HCT116 (cell line): ENCODE data around the gene PEAK1. TPM values are rescaled to one million over a fixed set of nuclear protein-coding genes. Genes with fewer than 3 reads are reported as not detected.

ENCODE experiments used
- ATAC-seq: fragments of 200-7000 bp; cut with Tn5 transposase; 2 replicates; pipeline ENCODE4 v1.9.1; 2020; ENCODE audit warnings: mild to moderate bottlenecking, moderate library complexity
- BruUV-seq: library from RNA; stranded (reverse); fragments of 400-500 nt; replicated peaks from 2 replicates; lab custom pipeline; 2021; lab: Mats Ljungman, UMichigan
- CTCF ChIA-PET: fragments of 300-600 bp; sonication (Branson Sonifier 250); formaldehyde crosslinking; loops from one replicate; lab custom pipeline; 2021; ENCODE audit warnings: antibody characterized with exemption; lab: Charles Lee
- POLR2A ChIA-PET: fragments of 300-600, 350-600 bp; sonication (Branson Sonifier 250); formaldehyde crosslinking; loops from one replicate; lab custom pipeline; 2021; ENCODE audit warnings: antibody characterized with exemption; lab: Charles Lee
- RAD21 ChIA-PET, 2 experiments: fragments of 300-600 bp; sonication (Branson Sonifier 250); formaldehyde crosslinking; loops; one replicate each; lab custom pipeline; 2023; ENCODE audit warnings: low total read pairs in 2 of 2; ENCODE audit not compliant: uncharacterized antibody in 2 of 2, unreplicated experiment in 2 of 2, low non-redundant PET in 1 of 2; lab: Charles Lee
- DNase-seq: peaks from one replicate; pipeline ENCODE4 v3.0.0-alpha.2; 2010; ENCODE audit warnings: low read depth, low spot score
- H2AFZ ChIP-seq: fragments of 200-600 bp; shearing (Covaris generic), sonication (generic); 2 replicates; pipeline ENCODE4 v1.6.1; 2017; ENCODE audit warnings: low read depth, mixed run types, mixed read lengths, antibody characterized with exemption, low read length; ENCODE audit not compliant: poor library complexity, severe bottlenecking
- H3K27ac ChIP-seq: 2 replicates; pipeline ENCODE4 v1.5.1; 2012; ENCODE audit warnings: low read depth, low read length
- H3K27me3 ChIP-seq: fragments of 200-600 bp; sonication (generic); 2 replicates; pipeline ENCODE4 v1.6.1; 2016; ENCODE audit warnings: mixed run types, low read length, mixed read lengths; ENCODE audit not compliant: insufficient read depth
- H3K36me3 ChIP-seq, 2 experiments: fragments of 200-500 bp in 1 of 2; fragments of 200-600 bp in 1 of 2; sonication (Bioruptor generic) in 1 of 2; sonication (generic) in 1 of 2; 2 replicates each; pipeline versions ENCODE4 v1.5.1 to v1.6.1; 2014 to 2016; ENCODE audit warnings: low read length in 2 of 2, inconsistent platforms in 1 of 2, mixed read lengths in 1 of 2, mixed run types in 1 of 2; ENCODE audit not compliant: insufficient read depth in 2 of 2, control insufficient read depth in 1 of 2
- H3K4me1 ChIP-seq, 2 experiments: fragments of 200-600 bp in 1 of 2; sonication (generic) in 1 of 2; 2 replicates each; pipeline versions ENCODE4 v1.5.1 to v1.6.1; 2012 to 2017; ENCODE audit warnings: low read length in 2 of 2, inconsistent platforms in 1 of 2, mild to moderate bottlenecking in 1 of 2, mixed read lengths in 1 of 2, mixed run types in 1 of 2, moderate library complexity in 1 of 2; ENCODE audit not compliant: insufficient read depth in 2 of 2, control insufficient read depth in 1 of 2
- H3K4me2 ChIP-seq: fragments of 200-600 bp; sonication (generic); 2 replicates; pipeline ENCODE4 v1.6.1; 2017; ENCODE audit warnings: mixed run types, low read length, mixed read lengths
- H3K4me3 ChIP-seq, 2 experiments: fragments of 200-600 bp in 1 of 2; sonication (generic) in 1 of 2; replicated peaks in 1 of 2; 2 replicates each; pipeline ENCODE4 v1.5.1; 2011 to 2016; ENCODE audit warnings: low read length in 2 of 2, control low read depth in 1 of 2, low read depth in 1 of 2, mild to moderate bottlenecking in 1 of 2, mixed read lengths in 1 of 2, mixed run types in 1 of 2
- H3K79me2 ChIP-seq: fragments of 200-600 bp; sonication (generic); 2 replicates; pipeline ENCODE4 v1.6.1; 2017; ENCODE audit warnings: mild to moderate bottlenecking, mixed run types, low read length, moderate library complexity, mixed read lengths; ENCODE audit not compliant: insufficient read depth
- H3K9ac ChIP-seq: fragments of 200-600 bp; sonication (generic); 2 replicates; pipeline ENCODE4 v1.6.1; 2016; ENCODE audit warnings: low read length, mixed read lengths
- H3K9me2 ChIP-seq: fragments of 200-600 bp; sonication (generic), shearing (Covaris generic); 2 replicates; pipeline ENCODE4 v1.6.1; 2017; ENCODE audit warnings: mixed run types, mild to moderate bottlenecking, moderate library complexity; ENCODE audit not compliant: insufficient read depth
- H3K9me3 ChIP-seq, 2 experiments: fragments of 200-500 bp in 1 of 2; fragments of 200-600 bp in 1 of 2; sonication (Bioruptor generic) in 1 of 2; sonication (generic) in 1 of 2; 2 replicates each; pipeline ENCODE4 v1.6.1; 2014 to 2017; ENCODE audit warnings: low read length in 2 of 2, mixed read lengths in 2 of 2, inconsistent platforms in 1 of 2, low read depth in 1 of 2, mild to moderate bottlenecking in 1 of 2, mixed run types in 1 of 2, moderate library complexity in 1 of 2; ENCODE audit not compliant: control insufficient read depth in 1 of 2, insufficient read depth in 1 of 2
- H4K20me1 ChIP-seq: fragments of 200-600 bp; sonication (generic), shearing (Covaris generic); 2 replicates; pipeline ENCODE4 v1.6.1; 2017; ENCODE audit warnings: mixed run types, mild to moderate bottlenecking, moderate library complexity; ENCODE audit not compliant: insufficient read depth
- CBX3 ChIP-seq: IDR thresholded peaks from 2 replicates; pipeline ENCODE4 v1.6.1; 2012; ENCODE audit warnings: low read depth
- CEBPB ChIP-seq: IDR thresholded peaks from 2 replicates; pipeline ENCODE4 v1.6.1; 2012; ENCODE audit warnings: low read depth
- EGR1 ChIP-seq: IDR thresholded peaks from 2 replicates; pipeline ENCODE4 v1.6.1; 2012; ENCODE audit warnings: low read depth
- ELF1 ChIP-seq: IDR thresholded peaks from 2 replicates; pipeline ENCODE4 v1.6.1; 2012; ENCODE audit warnings: low read depth, borderline replicate concordance
- EZH2phosphoT487 ChIP-seq: fragments of 200-600 bp; IDR thresholded peaks from 2 replicates; pipeline ENCODE4 v1.6.1; 2018; ENCODE audit warnings: antibody characterized with exemption, borderline replicate concordance
- JUND ChIP-seq: IDR thresholded peaks from 2 replicates; pipeline ENCODE4 v1.6.1; 2012
- POLR2A ChIP-seq: IDR thresholded peaks from 2 replicates; pipeline ENCODE4 v1.7.0; 2011; ENCODE audit warnings: borderline replicate concordance; ENCODE audit not compliant: insufficient read depth, insufficient read length; ENCODE audit errors: extremely low read depth
- POLR2AphosphoS5 ChIP-seq: IDR thresholded peaks from 2 replicates; pipeline ENCODE4 v1.6.1; 2011; ENCODE audit warnings: mild to moderate bottlenecking, low read depth, low read length, moderate library complexity
- RAD21 ChIP-seq: IDR thresholded peaks from 2 replicates; pipeline ENCODE4 v1.6.1; 2012; ENCODE audit warnings: low read depth, mild to moderate bottlenecking
- SIN3A ChIP-seq: IDR thresholded peaks from 2 replicates; pipeline ENCODE4 v1.6.1; 2012; ENCODE audit warnings: low read depth
- TCF7L2 ChIP-seq: IDR thresholded peaks from 2 replicates; pipeline ENCODE4 v1.7.0; 2011; ENCODE audit warnings: borderline replicate concordance, inconsistent platforms; ENCODE audit not compliant: insufficient read depth, insufficient read length; ENCODE audit errors: extremely low read depth
- ZNF274 ChIP-seq: fragments of 200-500 bp; sonication (Bioruptor generic); IDR thresholded peaks from 2 replicates; pipeline ENCODE4 v1.6.1; 2014; ENCODE audit warnings: mild to moderate bottlenecking, low read depth, low read length, inconsistent platforms
- intact Hi-C: fragments of 100-400 bp; cut with micrococcal nuclease; formaldehyde crosslinking; loops from 2 replicates; pipeline ENCODE4 v1.10.0; 2022
- total RNA-seq: library from RNA; stranded (reverse); gene quantifications from one replicate; pipeline ENCODE4 v1.2.1, GENCODE V29; 2021; ENCODE audit not compliant: unreplicated experiment
- TF ChIP-seq, protein P1 (sequence below): IDR thresholded peaks from 2 replicates; pipeline ENCODE4 v1.6.1; 2012; ENCODE audit warnings: low read depth
- TF ChIP-seq, protein P2 (sequence below): IDR thresholded peaks from 2 replicates; pipeline ENCODE4 v1.6.1; 2012
- TF ChIP-seq, protein P3 (sequence below), 3 experiments: fragments of 200-600 bp in 1 of 3; sonication (generic) in 1 of 3; IDR thresholded peaks in 2 of 3; conservative IDR thresholded peaks in 1 of 3; 2 replicates each; pipeline ENCODE4 v1.5.1; 2012 to 2017; ENCODE audit warnings: low read depth in 2 of 3, low read length in 2 of 3, antibody characterized with exemption in 1 of 3, borderline replicate concordance in 1 of 3, control low read depth in 1 of 3, mild to moderate bottlenecking in 1 of 3, mixed read lengths in 1 of 3, mixed run types in 1 of 3, moderate library complexity in 1 of 3; ENCODE audit not compliant: insufficient read depth in 1 of 3

Gene PEAK1
- total RNA-seq, 1 experiment from 2014 or later = 23.4 TPM

DNA sequence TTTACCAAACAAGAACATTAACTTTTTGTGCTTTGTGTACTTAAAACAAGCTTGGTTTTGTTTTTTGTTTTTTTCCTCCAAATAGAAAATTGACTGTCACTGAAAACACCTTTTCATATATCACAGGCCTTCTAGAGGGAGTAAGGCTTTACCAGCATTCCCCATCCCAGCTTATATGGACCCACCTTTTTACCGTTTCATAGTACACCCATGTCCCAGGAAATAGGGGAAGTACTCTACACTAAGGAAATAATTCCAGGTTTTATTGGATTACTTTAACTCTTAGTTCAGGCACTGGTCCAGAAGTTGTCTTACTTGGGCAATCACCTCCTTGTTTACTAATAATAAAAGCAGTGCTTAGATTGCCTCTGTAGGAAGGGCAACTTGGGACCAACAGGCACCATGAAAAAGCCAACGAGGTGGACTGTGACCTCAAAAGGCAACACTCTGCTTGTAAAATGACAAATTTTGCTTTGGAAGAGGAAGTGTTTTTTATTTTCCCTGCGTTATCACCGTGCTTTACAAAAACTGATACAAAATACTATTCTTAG lies 27.0 kb upstream of the PEAK1 start:
- intact Hi-C loops = no loop called here
- H3K79me2 ChIP-seq = peaks cover 49% of the 10 kb centered on the region
- CTCF ChIA-PET = no interaction called here
- no peaks in the 10 kb centered on the region for H3K9me3 ChIP-seq
- no peak overlapping the region for H3K4me2 ChIP-seq
- ATAC-seq = no peak
- peaks cover 0 to 3% of the 10 kb centered on the region in 2 experiments; a peak in 1 of 4 replicates for H3K36me3 ChIP-seq
- no peaks in the 10 kb centered on the region for H3K9me2 ChIP-seq
- no peaks in the 10 kb centered on the region for H3K4me1 ChIP-seq
- no TSS peak for BruUV-seq
- POLR2A ChIA-PET = no interaction called here
- H3K4me3 ChIP-seq = no peak overlapping the region
- RAD21 ChIA-PET = interaction anchor here in 1 of 2 experiments (0.7 kb wide), 1 partner anchor 300 kb away, joined by 3 read pairs; no protein-coding TSS in a partner anchor
- no peak overlapping the region for H2AFZ ChIP-seq
- H3K27ac ChIP-seq = no peak overlapping the region
- TF ChIP-seq SIN3A = no peak
- TF ChIP-seq CBX3 = no peak
- TF ChIP-seq, protein P1, sequence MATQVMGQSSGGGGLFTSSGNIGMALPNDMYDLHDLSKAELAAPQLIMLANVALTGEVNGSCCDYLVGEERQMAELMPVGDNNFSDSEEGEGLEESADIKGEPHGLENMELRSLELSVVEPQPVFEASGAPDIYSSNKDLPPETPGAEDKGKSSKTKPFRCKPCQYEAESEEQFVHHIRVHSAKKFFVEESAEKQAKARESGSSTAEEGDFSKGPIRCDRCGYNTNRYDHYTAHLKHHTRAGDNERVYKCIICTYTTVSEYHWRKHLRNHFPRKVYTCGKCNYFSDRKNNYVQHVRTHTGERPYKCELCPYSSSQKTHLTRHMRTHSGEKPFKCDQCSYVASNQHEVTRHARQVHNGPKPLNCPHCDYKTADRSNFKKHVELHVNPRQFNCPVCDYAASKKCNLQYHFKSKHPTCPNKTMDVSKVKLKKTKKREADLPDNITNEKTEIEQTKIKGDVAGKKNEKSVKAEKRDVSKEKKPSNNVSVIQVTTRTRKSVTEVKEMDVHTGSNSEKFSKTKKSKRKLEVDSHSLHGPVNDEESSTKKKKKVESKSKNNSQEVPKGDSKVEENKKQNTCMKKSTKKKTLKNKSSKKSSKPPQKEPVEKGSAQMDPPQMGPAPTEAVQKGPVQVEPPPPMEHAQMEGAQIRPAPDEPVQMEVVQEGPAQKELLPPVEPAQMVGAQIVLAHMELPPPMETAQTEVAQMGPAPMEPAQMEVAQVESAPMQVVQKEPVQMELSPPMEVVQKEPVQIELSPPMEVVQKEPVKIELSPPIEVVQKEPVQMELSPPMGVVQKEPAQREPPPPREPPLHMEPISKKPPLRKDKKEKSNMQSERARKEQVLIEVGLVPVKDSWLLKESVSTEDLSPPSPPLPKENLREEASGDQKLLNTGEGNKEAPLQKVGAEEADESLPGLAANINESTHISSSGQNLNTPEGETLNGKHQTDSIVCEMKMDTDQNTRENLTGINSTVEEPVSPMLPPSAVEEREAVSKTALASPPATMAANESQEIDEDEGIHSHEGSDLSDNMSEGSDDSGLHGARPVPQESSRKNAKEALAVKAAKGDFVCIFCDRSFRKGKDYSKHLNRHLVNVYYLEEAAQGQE = no peak
- TF ChIP-seq ZNF274 = no peak
- no peak for TF ChIP-seq JUND
- no peak for TF ChIP-seq CEBPB
- no peak for TF ChIP-seq EZH2phosphoT487
- TF ChIP-seq POLR2A = no peak
- TF ChIP-seq, protein P2, sequence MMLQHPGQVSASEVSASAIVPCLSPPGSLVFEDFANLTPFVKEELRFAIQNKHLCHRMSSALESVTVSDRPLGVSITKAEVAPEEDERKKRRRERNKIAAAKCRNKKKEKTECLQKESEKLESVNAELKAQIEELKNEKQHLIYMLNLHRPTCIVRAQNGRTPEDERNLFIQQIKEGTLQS = no peak
- TF ChIP-seq, protein P3, sequence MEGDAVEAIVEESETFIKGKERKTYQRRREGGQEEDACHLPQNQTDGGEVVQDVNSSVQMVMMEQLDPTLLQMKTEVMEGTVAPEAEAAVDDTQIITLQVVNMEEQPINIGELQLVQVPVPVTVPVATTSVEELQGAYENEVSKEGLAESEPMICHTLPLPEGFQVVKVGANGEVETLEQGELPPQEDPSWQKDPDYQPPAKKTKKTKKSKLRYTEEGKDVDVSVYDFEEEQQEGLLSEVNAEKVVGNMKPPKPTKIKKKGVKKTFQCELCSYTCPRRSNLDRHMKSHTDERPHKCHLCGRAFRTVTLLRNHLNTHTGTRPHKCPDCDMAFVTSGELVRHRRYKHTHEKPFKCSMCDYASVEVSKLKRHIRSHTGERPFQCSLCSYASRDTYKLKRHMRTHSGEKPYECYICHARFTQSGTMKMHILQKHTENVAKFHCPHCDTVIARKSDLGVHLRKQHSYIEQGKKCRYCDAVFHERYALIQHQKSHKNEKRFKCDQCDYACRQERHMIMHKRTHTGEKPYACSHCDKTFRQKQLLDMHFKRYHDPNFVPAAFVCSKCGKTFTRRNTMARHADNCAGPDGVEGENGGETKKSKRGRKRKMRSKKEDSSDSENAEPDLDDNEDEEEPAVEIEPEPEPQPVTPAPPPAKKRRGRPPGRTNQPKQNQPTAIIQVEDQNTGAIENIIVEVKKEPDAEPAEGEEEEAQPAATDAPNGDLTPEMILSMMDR (IDR thresholded peaks at IDR 0.05 in 2 of 3, conservative IDR thresholded peaks at IDR 0.05 in 1 of 3; ENCODE audit: borderline replicate concordance in 1 of 3, insufficient read depth in 1 of 3, low read depth in 2 of 3, low read length in 2 of 3) = no peak
- no peak for TF ChIP-seq EGR1
- no peak for TF ChIP-seq ELF1
- no peak for TF ChIP-seq RAD21
- TF ChIP-seq POLR2AphosphoS5 = no peak
- TF ChIP-seq TCF7L2 = no peak
- no peaks in the 10 kb centered on the region for H3K27me3 ChIP-seq
- no peak overlapping the region for H3K9ac ChIP-seq
- no peaks in the 10 kb centered on the region for H4K20me1 ChIP-seq
- DNase-seq = no peak
